Measurements from ENCODE around the gene SPOCD1.

DNA sequence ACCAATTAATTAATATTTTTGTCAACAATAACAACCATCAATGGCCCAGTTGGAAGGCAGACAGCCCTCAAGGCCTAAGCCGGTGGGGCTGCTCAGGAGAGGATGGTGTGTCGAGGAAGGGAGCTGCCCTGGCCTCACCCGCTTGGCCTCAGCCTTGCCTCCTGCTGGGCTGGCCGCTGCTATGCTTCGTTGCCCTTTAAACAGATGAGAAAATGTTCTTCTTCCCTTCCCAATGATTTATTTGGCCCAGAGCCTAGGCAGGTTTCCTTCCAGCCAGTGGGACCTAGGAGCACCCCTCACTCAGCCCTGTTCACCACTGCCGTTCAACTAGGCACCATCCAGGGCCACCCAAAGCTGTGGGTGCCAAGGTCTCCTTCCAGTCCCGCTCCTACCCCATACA is 48.6 kb downstream of the SPOCD1 start:
- TF ChIP-seq, protein P1, sequence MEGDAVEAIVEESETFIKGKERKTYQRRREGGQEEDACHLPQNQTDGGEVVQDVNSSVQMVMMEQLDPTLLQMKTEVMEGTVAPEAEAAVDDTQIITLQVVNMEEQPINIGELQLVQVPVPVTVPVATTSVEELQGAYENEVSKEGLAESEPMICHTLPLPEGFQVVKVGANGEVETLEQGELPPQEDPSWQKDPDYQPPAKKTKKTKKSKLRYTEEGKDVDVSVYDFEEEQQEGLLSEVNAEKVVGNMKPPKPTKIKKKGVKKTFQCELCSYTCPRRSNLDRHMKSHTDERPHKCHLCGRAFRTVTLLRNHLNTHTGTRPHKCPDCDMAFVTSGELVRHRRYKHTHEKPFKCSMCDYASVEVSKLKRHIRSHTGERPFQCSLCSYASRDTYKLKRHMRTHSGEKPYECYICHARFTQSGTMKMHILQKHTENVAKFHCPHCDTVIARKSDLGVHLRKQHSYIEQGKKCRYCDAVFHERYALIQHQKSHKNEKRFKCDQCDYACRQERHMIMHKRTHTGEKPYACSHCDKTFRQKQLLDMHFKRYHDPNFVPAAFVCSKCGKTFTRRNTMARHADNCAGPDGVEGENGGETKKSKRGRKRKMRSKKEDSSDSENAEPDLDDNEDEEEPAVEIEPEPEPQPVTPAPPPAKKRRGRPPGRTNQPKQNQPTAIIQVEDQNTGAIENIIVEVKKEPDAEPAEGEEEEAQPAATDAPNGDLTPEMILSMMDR (IDR thresholded peaks at IDR 0.05; ENCODE audit: low read depth, low read length, missing input control) = no peak
- TF ChIP-seq, protein P2, sequence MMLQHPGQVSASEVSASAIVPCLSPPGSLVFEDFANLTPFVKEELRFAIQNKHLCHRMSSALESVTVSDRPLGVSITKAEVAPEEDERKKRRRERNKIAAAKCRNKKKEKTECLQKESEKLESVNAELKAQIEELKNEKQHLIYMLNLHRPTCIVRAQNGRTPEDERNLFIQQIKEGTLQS (IDR thresholded peaks at IDR 0.05) = no peak

Data from liver (tissue), 3 donors.